HEK293 (cell line): ENCODE results near the gene SETDB2.

Source experiments
- IKZF3 ChIP-seq: fragments of 450-650 bp; IDR thresholded peaks from 2 replicates; pipeline ENCODE4 v1.5.0; 2018; ENCODE audit warnings: missing biosample characterization, mild to moderate bottlenecking, missing genetic modification characterization, moderate library complexity
- ZNF311 ChIP-seq: fragments of 450-650 bp; formaldehyde crosslinking; IDR thresholded peaks from 2 replicates; pipeline ENCODE4 v1.5.1; 2017; ENCODE audit warnings: missing biosample characterization, missing genetic modification characterization, borderline replicate concordance
- TF ChIP-seq, protein P1 (sequence below): fragments of 450-650 bp; formaldehyde crosslinking; IDR thresholded peaks from 2 replicates; pipeline ENCODE4 v1.5.1; 2016; ENCODE audit warnings: missing biosample characterization, missing genetic modification characterization

DNA sequence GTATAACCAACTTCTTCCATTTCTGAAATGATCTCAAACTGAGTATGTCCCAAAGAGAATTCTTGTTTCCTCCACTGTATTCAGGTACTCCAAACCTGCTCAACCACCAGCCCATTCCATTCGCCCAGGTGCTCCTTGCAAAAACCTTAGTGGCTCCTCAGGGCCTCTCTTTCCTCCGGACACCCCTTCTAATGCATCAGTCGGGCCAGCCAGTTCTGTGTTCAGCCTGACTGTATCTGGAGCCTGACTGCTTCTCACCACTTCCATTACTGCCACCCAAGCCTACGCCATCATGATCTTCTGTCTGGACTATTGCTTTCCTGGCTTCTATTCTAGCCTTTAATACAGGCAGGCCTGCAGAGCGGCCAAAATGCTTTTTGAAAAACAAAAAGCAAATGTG lies 53.2 kb downstream of the SETDB2 start:
- TF ChIP-seq ZNF311 (tag by site-specific recombination): no peak
- TF ChIP-seq, protein P1, sequence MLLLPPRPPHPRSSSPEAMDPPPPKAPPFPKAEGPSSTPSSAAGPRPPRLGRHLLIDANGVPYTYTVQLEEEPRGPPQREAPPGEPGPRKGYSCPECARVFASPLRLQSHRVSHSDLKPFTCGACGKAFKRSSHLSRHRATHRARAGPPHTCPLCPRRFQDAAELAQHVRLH (tag by site-specific recombination): no peak
- no peak for TF ChIP-seq IKZF3
